ENCODE results near the gene HIPK2.

- TF ChIP-seq NFIC (IDR thresholded peaks at IDR 0.05) (no peak), REST (IDR thresholded peaks at IDR 0.05; ENCODE audit: low read depth) (no peak), EP300 (IDR thresholded peaks at IDR 0.05; ENCODE audit: borderline replicate concordance) (no peak), TCF12 (IDR thresholded peaks at IDR 0.05; ENCODE audit: low read depth) (no peak)
Measured at GRCh38 chr7:139721821-139722220, 56.0 kb downstream of the HIPK2 start.
